ENCODE data around the gene SEMA3B. TPM values are rescaled to one million over a fixed set of nuclear protein-coding genes. Genes with fewer than 3 reads are reported as not detected.

SEMA3B gene
- total RNA-seq, 1 donor from 2014 or later = 24.2 TPM

DNA sequence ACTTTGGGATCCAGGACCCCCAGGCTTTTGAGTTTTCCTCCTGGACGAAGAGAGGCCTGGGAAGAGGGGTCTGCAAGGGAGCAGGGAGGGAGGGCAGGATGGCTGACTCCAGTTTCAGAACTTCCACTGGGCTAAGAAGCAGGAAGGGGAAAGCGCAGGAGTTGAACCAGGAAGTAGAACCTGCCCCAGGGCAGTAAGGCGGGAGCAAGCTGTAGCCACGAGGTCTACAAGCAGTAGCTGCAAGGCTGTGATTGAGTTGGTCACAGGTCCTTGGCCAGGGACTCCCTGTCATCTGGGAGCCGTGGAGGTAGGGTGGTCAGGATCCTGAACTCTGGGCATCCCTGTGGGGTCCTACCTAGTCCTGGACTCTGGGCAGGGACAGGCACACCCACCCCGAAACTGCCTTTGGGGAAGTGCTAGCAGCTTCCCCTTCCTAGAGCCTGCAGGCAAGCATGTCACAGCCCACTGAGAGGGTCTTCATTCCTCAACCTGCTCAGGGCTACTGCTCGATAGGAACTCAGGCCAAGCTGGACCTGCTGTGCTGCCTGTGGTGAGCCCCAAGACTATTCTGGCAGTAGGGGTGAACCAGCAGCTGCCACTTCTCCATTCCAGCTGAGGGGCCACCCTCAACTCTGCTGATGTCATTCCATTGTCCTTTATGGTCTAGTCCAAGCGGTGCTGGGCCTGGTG, 38.7 kb upstream of the SEMA3B start:
- TF ChIP-seq, protein P1, sequence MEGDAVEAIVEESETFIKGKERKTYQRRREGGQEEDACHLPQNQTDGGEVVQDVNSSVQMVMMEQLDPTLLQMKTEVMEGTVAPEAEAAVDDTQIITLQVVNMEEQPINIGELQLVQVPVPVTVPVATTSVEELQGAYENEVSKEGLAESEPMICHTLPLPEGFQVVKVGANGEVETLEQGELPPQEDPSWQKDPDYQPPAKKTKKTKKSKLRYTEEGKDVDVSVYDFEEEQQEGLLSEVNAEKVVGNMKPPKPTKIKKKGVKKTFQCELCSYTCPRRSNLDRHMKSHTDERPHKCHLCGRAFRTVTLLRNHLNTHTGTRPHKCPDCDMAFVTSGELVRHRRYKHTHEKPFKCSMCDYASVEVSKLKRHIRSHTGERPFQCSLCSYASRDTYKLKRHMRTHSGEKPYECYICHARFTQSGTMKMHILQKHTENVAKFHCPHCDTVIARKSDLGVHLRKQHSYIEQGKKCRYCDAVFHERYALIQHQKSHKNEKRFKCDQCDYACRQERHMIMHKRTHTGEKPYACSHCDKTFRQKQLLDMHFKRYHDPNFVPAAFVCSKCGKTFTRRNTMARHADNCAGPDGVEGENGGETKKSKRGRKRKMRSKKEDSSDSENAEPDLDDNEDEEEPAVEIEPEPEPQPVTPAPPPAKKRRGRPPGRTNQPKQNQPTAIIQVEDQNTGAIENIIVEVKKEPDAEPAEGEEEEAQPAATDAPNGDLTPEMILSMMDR (IDR thresholded peaks at IDR 0.05) = no peak
- no peak for DNase-seq (ENCODE audit: low spot score in 2 of 2)
- H3K27me3 ChIP-seq = no peaks in the 10 kb centered on the region

DNA sequence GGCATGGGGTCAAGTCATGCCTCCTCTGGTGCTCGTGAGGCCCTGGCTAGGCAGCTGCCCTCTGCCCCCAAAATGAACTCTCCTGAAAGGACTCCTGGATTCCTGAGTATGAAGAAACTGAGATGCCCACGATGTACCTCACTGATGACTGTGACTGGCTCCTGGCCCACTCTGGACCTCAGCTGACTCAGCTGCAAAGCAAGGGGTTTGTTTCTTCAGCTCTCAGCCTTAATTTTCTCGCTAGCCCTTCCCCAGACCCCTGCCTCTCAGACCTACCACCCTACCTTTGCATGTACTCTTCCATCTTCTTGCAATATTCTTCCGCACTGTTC, 38.2 kb upstream of the SEMA3B start:
- Histone ChIP-seq H3K4me1 (peaks cover 0 to 20% of the 10 kb centered on the region in 2 donors), H3K36me3 (no peaks in the 10 kb centered on the region), H3K9me3 (no peaks in the 10 kb centered on the region), H3K4me3 (no peak overlapping the region), H3K27ac (no peak overlapping the region), H3K27me3 (no peaks in the 10 kb centered on the region)
- TF ChIP-seq, protein P1 (IDR thresholded peaks at IDR 0.05) = no peak
- DNase-seq (ENCODE audit: low spot score in 2 of 2) = no peak
- intact Hi-C loops (cut with DNase I) = no loop called here

More for the DNA sequence above, 38.7 kb upstream of the SEMA3B start:
- no peaks in the 10 kb centered on the region for H3K36me3 ChIP-seq
- H3K27ac ChIP-seq = no peak overlapping the region
- peaks cover 0 to 17% of the 10 kb centered on the region in 2 donors for H3K4me1 ChIP-seq
- intact Hi-C loops (cut with DNase I) = no loop called here
- no peaks in the 10 kb centered on the region for H3K9me3 ChIP-seq
- no peak overlapping the region for H3K4me3 ChIP-seq

DNA sequence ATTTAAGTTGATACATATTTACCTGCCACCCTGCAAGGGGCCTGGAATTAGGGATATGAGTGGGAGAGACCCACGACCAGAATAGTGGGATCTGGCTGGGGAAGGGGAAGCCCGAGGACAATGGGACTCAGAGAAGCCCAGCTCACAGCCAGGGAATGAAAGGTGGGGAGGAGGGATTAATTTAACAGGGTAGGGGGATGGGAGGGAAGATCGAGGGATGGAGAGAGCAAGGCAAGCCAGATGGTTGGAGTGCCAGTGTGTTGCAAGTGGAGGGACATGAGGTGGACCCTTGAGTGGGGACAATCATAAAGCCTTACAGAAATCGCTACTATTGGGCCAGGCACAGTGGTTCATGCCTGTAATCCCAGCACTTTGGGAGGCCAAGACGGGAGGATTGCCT, 37.4 kb upstream of the SEMA3B start:
- no peak overlapping the region for H3K4me3 ChIP-seq
- H3K9me3 ChIP-seq = no peaks in the 10 kb centered on the region
- H3K27me3 ChIP-seq = no peaks in the 10 kb centered on the region
- DNase-seq (ENCODE audit: low spot score in 2 of 2) = no peak
- TF ChIP-seq, protein P1 (IDR thresholded peaks at IDR 0.05) = no peak
- peaks cover 0 to 15% of the 10 kb centered on the region in 2 donors for H3K4me1 ChIP-seq
- H3K27ac ChIP-seq = no peak overlapping the region
- intact Hi-C loops (cut with DNase I) = no loop called here
- no peaks in the 10 kb centered on the region for H3K36me3 ChIP-seq

DNA sequence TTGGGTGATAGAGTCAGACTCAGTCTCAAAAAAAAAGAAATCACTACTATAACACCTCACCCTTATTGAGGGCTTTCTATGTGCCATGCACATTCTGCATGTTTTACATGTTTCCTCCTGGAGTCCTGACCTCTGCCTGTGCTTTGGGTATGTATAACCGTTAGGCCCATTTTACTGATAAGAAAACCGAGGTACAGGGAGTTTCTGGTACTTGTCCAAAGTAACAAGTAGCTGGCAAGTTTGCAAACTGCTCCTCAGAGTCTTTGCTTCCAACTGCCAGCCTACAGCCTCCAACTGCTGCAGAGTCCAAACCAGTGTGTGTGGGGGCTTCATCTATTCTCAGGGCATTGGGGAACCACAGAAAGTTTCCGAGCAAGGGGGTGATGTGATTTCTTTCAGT, 36.6 kb upstream of the SEMA3B start:
- TF ChIP-seq, protein P1 (IDR thresholded peaks at IDR 0.05) = no peak
- H3K4me3 ChIP-seq = no peak overlapping the region
- intact Hi-C loops (cut with DNase I) = no loop called here

DNA sequence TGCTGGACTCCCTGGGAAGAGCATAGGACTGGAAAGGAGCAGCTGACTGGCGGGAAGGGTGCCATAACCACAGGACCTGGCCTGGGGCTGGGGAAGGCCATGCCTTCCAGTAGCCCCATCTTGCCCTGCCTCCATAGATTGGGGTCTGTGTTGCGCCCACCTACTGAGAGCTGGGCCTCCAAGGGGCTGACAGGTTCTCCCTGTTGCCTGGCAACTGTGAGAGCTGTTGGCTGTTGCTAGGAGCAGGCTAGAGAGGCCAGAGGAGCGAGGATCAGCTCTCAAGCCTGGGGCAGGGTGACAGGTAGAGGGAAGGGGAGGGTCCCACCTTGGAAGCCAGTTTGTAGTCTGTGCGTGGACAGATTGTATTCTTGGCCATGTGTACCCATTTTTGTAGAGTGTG, 35.8 kb upstream of the SEMA3B start:
- no peaks in the 10 kb centered on the region for H3K36me3 ChIP-seq
- H3K27ac ChIP-seq = no peak overlapping the region
- no peaks in the 10 kb centered on the region for H3K27me3 ChIP-seq
- no peak for DNase-seq (ENCODE audit: low spot score in 2 of 2)
- intact Hi-C loops (cut with DNase I) = no loop called here
- H3K4me3 ChIP-seq = no peak overlapping the region
- TF ChIP-seq, protein P1 (IDR thresholded peaks at IDR 0.05) = no peak
- no peaks in the 10 kb centered on the region for H3K9me3 ChIP-seq
- peaks cover under 1 to 5% of the 10 kb centered on the region in 2 donors for H3K4me1 ChIP-seq

More for the DNA sequence above, 36.6 kb upstream of the SEMA3B start:
- H3K4me1 ChIP-seq = peaks cover 0 to 9% of the 10 kb centered on the region in 2 donors
- no peak overlapping the region for H3K27ac ChIP-seq
- no peak for DNase-seq (ENCODE audit: low spot score in 2 of 2)
- no peaks in the 10 kb centered on the region for H3K27me3 ChIP-seq
- H3K9me3 ChIP-seq = no peaks in the 10 kb centered on the region
- no peaks in the 10 kb centered on the region for H3K36me3 ChIP-seq

Data from ascending aorta (tissue), 2 donors.